ENCODE results near the gene VIPR1.
A peak's percentile ranks its signal among the peaks of the same experiment; 100 is the strongest.

VIPR1 gene

DNA sequence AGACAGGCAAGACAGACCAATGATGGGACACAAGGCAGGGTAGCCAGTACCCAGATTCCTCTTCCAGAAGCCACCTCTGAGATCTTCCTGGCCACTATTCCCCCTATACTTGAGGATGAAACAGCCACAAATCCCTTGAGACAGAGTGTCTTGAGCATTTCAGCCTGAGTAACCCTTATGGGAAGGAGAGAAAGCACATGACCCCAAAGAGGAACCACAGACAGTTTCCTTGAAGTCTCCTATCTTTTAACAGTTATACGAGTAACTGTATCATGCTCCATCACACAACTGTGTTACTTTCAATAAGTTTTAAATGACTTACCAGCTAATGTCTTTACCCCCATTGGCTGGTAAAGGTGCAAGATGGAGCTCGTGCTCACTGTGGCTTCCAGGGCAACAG lies 9.3 kb downstream of the VIPR1 start:
- DNase-seq = no peak

DNA sequence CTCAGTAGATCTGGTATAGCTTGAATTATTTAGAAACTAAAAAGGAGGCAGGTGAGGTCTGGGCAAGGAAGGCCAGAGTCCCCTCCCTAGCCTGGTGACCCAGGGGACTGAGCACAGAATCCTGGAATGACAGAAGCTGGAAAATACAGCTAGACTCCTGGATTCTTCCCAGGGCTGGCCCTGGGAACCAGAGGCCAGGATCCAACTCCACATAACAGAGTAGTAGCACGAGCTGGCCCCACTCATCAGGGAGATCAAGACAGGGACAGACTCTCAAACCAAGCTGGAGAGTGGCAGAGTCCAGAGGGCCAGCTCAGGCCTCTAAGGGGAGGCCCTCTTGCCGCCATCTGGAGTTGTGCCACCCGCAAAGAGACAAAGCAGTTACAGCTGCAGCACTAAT lies 10.7 kb downstream of the VIPR1 start:
- no peak for DNase-seq

DNA sequence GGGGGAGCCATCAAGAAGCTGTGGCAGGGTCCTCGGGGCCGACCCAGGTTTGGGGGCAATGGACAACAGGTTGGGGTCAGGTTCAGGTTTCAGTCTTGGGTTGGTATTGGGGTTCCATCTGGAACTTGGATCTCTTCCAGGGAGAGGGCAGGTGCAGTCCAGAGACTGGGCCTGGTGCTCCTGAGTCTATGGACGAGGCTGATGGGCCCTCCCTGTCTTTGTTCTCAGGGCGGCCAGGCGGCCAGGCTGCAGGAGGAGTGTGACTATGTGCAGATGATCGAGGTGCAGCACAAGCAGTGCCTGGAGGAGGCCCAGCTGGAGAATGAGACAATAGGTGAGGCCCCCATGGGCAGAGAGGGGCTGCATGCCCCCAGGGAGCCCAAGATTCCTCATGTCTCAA lies 11.1 kb downstream of the VIPR1 start:
- no peak for DNase-seq

DNA sequence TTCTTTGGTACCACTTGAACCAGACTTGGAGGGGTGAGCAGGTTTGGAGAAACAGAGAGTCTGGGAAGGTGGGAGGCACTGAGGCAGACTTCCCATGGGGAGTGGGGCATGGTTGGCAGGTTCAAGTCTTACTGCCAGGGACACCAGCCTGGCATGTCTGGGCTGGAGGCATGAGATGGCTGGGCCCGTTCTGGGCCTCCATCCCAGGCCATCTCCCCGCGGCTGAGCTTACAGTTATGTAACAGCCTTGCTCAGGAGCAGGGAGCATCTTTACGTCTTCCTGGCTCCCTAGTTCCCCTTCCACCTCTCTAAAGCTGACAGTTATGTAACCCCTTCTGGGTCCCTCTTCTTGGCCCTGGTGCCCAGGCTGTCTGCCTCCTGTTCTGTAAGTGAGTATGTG lies 12.4 kb downstream of the VIPR1 start:
- DNase-seq = no peak

DNA sequence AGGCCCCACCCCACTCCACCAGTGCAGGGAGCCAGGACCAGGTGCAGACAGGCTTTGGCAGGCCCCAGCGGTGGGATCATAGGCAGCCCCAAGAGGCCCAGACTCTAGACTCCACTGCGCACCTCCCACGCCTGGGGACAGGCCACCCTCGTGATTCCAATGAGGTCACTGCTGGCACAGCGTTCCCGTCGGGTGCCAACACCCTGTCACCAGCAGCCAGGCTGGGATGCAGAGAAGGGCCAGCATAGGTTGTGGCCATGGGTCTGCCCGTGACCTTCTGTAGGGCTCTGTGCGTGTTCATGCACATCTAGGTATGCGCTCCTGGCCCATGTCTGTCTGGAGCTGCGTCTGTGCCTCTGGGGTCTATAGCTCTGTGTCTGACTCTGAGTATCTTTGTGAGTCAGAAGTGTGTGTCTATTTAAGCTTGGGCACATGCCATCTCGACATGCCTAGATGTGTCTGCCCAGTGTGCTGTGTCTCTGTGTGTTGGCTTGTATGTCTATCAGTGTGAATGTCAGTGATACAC lies 13.0 kb downstream of the VIPR1 start:
- peak in 1 of 2 donors; percentile 40 for DNase-seq

DNA sequence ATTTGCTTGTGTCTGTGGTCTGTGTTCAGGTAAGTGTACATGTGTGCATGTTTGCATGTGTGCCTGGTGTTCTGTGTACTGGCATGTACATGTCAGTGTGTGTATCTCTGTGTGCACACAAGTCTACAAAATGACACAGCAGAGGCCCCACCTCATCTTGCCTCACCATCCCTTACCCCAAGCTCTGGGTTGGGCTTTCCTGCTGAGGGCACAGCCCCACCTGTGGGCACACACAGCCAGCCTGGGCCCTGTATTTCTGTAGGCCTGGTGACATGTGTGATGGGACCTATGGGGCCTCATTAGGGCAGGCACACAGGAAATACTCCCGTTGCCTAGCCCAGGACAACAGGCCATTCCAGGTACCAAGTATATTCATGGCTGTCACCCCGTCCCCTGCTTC lies 13.5 kb downstream of the VIPR1 start:
- no peak for DNase-seq

DNA sequence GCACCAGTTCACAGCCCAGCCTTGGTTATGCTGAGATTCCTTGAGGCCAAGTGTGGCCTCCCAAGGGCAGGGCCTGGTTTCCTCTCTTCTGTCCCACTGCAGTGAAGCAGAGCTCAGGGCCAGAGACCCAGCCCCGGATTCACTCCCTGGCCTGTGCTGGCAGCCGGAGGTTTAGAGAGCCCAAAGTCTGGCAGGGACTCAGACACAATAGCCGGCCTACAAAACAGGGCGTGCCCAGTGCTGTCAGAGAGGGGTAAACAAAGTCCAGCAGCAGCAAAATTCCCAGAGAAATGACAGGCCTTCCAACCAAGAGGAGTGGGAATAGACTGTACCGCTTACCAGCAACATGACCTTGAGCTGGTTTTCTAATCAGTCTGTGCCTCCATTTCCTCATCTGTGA lies 14.0 kb downstream of the VIPR1 start:
- no peak for DNase-seq

DNA sequence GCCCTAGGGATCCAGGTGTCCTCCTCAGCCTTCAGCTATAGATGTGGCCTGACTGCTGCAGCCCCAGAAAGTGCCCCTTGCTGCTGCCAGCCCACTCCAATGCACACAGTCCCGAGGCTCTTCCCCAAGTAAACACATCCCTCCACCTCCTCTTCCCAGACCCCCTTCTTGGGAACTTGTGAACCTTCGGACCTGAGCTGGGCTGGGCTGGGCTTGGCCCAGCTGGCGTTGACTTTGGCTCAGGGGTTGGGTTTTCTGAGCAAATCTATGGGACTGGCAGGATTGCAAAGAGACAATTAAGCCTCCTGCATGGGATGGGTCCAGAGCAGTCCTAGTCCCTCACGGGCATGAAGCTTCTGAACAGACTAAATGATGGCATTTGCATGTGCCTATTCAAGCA lies 14.7 kb downstream of the VIPR1 start:
- DNase-seq = no peak

DNA sequence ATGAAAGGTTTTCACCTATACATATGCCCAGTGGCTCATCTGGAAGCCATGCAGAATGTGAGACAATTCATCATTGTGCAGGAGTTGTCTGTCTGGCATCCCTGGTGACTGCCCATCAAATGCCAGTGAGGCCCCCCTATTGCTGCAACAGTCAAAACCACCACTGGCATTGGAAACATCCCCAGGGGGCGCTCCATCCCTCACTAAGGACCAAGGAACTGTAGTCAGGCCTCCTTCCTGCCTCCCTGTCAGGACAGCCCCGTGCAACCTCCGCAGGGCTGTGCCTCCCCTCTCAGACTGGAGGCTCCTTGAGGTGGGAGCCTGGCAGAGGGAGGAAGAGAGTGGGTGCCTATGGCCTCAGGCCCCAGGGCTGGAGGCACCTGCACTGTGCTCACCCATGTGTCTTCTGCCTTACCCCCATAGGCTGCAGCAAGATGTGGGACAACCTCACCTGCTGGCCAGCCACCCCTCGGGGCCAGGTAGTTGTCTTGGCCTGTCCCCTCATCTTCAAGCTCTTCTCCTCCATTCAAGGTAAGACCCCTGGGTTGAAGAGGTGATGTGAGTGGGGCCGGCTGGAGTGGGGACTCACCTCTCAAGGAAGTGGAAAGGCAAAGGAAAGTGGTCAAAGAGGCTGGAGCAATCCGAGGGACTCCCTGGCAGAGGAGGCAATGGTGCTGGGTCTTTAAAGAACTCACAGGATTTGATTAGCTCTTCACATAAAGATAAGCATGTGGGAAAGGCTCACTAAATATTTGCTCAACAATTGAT lies 16.5 kb downstream of the VIPR1 start:
- DNase-seq = no peak

DNA sequence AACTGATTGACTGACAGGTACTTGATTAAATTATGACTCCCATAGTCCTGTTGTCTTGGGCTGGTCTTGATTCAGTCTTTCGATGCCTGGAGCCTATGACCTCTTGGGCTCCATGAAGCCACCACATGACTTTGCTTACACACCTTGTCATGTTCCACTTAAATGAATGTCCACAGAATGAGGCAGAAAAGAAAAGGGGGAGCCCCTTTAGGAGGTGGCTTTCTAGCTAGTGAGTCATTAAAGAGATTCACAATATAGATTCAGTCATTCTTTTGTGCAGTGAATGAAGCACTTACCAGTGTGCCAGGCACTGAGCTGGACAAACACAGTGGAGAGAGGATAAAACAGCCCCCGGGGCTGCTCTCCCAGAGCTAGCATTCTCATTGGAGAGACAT lies 17.1 kb downstream of the VIPR1 start:
- no peak for DNase-seq

DNA sequence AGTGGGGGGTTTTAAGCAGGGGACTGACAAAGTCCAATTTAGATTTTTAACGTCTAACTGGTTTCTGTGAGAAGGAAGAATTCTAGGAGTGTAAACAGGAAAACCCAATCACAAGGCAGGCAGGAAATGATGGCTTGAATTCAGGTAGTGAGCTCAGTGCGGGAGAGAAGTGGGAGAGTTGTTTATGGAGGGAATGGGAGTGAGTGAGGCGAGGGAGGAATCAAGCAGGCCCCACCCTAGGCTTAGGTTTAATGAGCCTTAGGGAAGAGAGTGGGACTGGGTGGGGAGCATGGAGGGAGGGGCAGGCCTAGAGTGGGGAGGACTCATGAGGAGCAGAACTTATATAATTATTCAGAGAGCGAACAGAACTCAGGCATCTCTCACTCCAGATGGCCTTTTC lies 17.9 kb downstream of the VIPR1 start:
- DNase-seq = no peak

DNA sequence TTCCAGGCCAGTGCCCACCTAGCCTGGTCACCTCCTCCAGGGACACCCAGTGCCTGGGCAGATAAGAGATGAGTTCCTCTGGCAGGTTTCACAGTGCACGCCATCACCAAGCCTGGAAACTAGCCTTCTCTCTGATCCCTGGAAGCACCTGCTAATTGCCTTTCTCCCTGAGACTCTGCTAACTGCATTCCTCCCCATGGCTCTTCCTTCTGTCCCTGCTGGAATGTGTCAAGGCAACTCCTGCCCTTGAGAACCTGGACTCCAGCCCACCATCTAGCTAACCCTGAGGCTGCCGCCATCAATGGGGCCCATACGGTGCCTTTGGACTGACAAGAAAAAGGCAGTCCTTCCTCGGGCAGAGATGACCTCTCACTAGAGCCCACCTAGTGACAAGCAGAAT lies 18.5 kb downstream of the VIPR1 start:
- DNase-seq = no peak

DNA sequence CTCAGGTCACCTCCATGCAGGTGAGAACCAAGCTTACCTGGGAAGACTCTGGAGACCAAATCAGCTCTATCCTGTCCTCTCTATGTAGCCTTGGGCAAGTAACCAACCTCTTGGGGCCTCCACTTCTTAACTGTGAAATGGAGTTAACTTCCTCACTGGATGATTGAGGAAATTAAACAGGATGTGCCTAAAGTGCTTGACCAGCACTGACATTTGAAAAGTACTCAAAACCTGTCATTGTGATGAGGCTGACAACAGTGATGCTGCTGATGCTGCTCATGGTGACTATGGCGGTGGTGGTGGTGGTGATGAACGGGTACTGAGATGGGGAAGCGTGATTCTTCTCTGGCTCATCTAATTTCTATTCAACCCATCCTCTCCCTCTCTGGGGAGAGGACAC lies 22.3 kb downstream of the VIPR1 start:
- no peak for DNase-seq

DNA sequence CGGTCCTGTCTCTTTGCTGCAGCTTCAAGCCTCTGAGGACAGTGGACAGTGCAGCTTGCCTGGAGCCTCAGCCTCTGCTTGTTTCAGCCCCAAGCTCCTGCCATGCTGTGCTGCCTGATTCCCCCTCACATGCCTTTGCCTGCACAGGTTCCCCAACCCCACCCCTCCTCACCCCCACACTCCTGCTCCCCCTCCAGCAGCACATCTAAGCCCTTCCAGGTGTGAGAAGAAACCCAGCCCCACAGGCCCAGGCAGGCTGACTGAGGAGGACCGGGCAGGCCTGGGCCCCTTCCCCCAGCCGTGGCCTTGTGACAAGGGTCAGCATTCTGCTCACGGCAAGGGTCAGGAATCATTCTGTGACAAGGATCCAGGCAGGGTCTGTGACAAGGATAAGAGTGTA lies 22.8 kb downstream of the VIPR1 start:
- DNase-seq = no peak

DNA sequence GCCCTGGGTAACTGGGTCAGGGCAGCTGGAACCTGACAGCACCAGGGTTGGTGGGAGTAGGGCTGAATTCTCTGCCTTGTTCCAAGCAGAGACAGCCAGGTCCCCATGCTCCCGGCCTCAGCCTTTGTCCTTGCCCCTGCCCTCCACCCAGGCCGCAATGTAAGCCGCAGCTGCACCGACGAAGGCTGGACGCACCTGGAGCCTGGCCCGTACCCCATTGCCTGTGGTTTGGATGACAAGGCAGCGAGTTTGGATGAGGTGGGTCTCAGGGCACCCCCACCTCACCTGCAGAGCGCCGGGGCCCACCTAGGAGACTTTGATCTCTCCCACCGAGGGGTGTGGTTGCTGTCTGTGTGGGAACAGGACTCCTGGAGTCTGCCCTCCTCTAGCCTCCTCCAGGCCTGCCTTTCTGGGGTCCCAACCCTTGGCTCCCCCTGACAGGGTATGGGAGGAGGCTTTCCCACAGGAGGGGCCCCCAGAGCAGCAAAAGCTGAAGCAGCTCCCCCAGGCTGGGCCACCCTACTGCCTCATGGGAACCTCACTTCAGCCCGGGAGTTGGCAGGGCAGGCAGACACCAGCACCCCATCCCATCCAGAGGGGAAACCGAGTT lies 23.4 kb downstream of the VIPR1 start:
- no peak for DNase-seq

DNA sequence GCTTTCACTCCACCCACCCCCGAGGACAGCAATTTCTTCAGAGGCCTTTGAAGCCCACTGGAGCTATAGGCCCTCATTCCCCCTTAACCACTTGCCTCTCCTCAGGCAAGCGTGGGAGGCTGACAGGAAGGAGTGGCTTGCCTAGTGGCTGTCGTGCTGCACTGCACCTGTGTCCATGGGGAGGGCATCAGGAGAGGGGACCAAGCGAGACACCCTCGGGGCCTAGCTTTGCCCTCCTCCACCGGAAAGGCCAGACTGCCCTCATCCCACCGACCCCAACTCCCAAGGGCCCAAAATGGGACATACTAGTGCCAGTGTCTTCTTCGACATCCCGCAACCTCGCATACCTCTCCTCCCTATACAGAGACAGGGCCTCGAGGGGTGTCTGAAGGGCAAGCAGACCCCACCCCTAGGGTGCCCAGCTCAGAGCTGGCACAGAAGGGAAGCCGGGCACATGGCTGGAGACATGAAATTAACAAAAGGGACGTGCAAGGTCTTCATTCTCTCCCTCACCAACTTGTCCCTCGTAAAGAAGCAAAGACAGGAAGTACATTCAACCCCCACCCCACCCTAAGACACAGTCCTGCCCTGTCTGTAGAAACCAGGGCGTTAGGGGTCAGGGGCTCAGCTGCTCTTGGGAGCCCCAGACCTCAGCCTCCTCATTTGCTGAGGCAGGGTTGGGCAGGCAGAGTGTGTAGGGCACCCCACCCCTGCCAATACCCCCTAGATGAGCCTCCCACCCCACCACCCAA lies 24.3 kb downstream of the VIPR1 start:
- DNase-seq = no peak

DNA sequence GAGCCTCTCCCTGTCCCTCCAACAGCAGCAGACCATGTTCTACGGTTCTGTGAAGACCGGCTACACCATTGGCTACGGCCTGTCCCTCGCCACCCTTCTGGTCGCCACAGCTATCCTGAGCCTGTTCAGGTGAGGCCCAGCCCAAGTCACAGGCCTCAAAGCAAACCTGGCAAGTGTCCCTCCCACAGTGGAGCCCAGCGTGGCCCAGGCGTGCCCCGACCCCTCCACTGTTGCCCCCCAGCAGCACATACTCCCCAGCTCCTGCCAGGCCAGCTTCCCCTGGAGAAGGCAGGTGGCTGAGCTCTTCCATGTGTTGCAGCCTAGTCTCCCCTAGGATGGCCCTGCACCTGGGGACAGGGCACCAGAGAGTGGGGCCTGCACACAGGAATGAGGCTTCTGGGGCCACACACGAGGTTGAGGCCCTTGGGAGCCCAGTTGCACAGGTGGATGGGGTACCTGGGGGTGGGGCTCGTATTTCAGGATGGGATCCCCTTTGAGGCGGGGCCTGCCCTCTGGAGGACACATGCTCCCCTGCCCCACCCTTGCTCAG lies 25.0 kb downstream of the VIPR1 start:
- DNase-seq = no peak

DNA sequence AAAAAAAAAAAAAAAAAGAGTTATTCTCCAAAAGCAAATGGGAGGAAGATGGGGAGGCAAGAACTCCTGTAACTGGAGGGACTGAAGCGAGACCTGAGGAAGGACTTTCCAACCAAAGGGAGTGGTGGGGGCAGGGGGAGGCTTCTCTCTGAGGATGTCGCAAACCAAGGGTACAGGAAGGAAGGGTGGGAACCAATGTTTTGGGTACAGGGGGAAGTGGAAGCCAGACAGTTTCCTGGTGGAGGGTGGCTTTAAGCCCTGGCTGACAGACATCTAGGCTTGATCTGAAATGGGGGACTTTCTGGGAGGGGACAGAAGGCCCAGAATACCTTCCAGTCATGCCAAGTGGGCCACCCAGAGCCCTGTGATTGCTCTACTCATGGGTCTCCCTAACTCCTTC lies 27.0 kb downstream of the VIPR1 start:
- DNase-seq = no peak

DNA sequence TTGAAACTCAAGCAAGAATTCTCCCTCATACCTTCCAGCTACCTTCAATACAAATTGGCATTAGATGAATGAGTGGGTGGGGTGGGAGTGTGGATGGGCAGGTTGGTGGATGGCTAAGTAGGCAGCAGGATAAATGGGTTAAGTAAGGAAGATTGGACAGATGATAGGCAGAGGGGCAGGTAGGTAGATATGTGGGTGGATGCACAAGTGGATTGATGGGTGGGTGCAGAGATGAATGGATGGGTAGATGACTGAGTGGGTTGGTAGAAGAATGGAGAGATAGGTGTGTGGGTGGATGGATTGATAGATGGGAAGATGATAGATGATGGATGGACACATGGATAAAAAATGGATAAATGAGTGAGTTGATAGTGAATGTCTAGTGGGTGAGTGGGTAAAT lies 27.6 kb downstream of the VIPR1 start:
- DNase-seq = no peak

DNA sequence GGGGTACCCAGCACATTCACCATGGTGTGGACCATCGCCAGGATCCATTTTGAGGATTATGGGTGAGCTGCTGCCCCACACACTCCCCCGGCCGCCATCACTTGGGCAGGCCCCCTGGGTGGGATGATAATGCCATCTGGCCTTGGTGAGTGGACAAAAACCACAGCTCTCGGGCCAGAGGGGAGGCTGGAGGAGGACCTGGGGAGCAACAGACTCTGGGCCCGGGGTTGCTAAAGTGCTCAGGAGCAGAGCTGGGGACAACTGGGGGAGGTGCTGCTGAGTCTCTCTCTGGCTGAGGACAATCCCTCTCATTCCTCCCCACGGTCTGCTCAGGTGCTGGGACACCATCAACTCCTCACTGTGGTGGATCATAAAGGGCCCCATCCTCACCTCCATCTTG lies 29.0 kb downstream of the VIPR1 start:
- no peak for DNase-seq

DNA sequence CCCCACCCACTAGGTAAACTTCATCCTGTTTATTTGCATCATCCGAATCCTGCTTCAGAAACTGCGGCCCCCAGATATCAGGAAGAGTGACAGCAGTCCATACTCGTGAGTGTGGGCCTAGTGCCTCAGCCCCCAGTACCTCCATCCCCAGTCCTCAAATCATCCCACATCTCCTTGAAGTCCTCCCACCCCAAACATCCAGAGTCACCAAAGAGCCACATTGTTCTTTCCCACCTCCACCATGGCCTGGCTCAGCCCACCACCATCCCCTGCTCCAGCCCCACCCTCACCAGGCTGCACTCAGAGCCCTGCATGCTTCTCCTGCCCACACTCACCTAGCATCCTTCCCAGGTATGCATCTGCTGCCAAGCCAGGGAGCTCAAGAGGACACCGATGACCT lies 29.8 kb downstream of the VIPR1 start:
- no peak for DNase-seq

DNA sequence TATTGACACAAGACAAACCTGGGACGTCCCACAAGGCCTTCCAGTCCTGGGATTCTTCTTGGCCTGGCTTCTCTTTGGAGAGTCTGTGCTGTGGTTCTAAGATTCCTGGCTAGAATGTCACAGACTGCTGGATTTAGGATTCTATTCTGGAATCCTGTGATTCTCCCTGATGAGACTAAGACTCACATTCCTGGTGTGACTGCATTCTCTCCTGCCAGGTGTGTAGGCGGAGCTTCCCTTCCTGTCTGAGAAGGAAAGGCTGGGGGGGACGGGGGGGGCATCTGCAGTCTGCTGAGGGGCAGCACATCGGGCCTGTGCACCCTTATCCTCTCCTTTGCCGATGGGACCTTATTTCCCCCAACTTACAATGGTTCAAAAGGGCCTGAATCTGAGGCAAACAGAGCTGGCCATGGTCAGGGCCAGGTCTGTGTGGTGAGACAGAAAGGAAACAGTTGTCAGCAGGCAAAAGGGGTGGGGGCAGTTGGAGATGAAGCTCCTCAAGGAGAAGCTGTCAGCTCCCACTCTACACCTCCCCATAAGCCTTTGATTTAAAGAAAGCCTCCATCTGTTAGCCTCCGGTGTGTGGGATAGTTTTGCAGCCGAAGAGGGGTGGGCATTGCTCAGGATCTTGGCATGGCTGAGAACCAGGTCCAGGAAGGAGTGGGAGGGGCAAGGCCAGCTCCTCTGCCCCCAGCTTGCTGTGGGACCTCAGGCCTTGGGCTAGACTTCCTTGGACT lies 30.9 kb downstream of the VIPR1 start:
- DNase-seq = no peak

Measured in hippocampal formation (tissue), 2 donors.